Measurements from ENCODE around the gene ATP8A2.
A peak's percentile ranks its signal among the peaks of the same experiment; 100 is the strongest.

Gene ATP8A2

GRCh38 chr13:25890671-25891212, 519.0 kb downstream of the ATP8A2 start:
- H3K4me1 ChIP-seq (ENCODE audit: insufficient read depth, poor library complexity, severe bottlenecking) = peaks cover 21% of the 10 kb centered on the region
- no peak for TF ChIP-seq CTCF (IDR thresholded peaks at IDR 0.05; ENCODE audit: poor library complexity, severe bottlenecking)
- H3K27me3 ChIP-seq (ENCODE audit: insufficient read depth, poor library complexity, severe bottlenecking) = no peaks in the 10 kb centered on the region
- ATAC-seq (ENCODE audit: low read depth) (no peak), DNase-seq (ENCODE audit: low spot score) (no peak)
- no peaks in the 10 kb centered on the region for H3K9me3 ChIP-seq (ENCODE audit: severe bottlenecking)
- H3K4me3 ChIP-seq (ENCODE audit: severe bottlenecking) = no peak overlapping the region
- no peaks in the 10 kb centered on the region for H3K36me3 ChIP-seq (ENCODE audit: low read depth)
- H3K27ac ChIP-seq (ENCODE audit: poor library complexity, severe bottlenecking) = peak overlapping the region; percentile 21

GRCh38 chr13:25898991-25899390, 527.2 kb downstream of the ATP8A2 start:
- DNase-seq (ENCODE audit: low spot score) (no peak), ATAC-seq (ENCODE audit: low read depth) (no peak)
- H3K36me3 ChIP-seq (ENCODE audit: low read depth) = no peaks in the 10 kb centered on the region
- H3K4me3 ChIP-seq (ENCODE audit: severe bottlenecking) = no peak overlapping the region
- no peak for TF ChIP-seq CTCF (IDR thresholded peaks at IDR 0.05; ENCODE audit: poor library complexity, severe bottlenecking)
- H3K4me1 ChIP-seq (ENCODE audit: insufficient read depth, poor library complexity, severe bottlenecking) = peaks cover 17% of the 10 kb centered on the region
- H3K27ac ChIP-seq (ENCODE audit: poor library complexity, severe bottlenecking) = no peak overlapping the region
- H3K27me3 ChIP-seq (ENCODE audit: insufficient read depth, poor library complexity, severe bottlenecking) = no peaks in the 10 kb centered on the region
- H3K9me3 ChIP-seq (ENCODE audit: severe bottlenecking) = no peaks in the 10 kb centered on the region

GRCh38 chr13:25899464-25899863, 527.7 kb downstream of the ATP8A2 start:
- Histone ChIP-seq H3K27ac (ENCODE audit: poor library complexity, severe bottlenecking) (no peak overlapping the region), H3K9me3 (ENCODE audit: severe bottlenecking) (no peaks in the 10 kb centered on the region), H3K27me3 (ENCODE audit: insufficient read depth, poor library complexity, severe bottlenecking) (no peaks in the 10 kb centered on the region), H3K36me3 (ENCODE audit: low read depth) (no peaks in the 10 kb centered on the region), H3K4me3 (ENCODE audit: severe bottlenecking) (no peak overlapping the region), H3K4me1 (ENCODE audit: insufficient read depth, poor library complexity, severe bottlenecking) (peaks cover 17% of the 10 kb centered on the region)
- ATAC-seq (ENCODE audit: low read depth) (no peak), DNase-seq (ENCODE audit: low spot score) (no peak)
- TF ChIP-seq CTCF (IDR thresholded peaks at IDR 0.05; ENCODE audit: poor library complexity, severe bottlenecking) = no peak

DNA sequence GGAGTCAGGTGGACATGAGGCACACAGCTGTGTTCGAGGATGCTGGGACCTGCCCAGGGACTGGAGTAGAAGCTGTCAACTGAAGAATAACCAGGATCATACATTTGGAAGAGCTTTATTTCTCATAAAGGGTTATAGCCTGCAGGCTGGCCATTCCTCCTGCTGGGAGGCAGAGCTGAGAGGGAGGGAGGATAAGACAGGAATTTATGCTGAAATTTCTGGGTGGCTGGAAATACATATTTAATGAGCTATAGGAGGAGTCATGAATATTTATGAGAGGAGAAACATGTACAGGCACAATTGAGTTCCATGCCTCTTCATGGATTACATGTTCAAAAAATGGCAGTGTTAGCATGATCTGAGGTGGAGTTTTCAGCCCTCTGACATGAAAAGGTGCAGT, 528.2 kb downstream of the ATP8A2 start:
- no peaks in the 10 kb centered on the region for H3K27me3 ChIP-seq (ENCODE audit: insufficient read depth, poor library complexity, severe bottlenecking)
- no peak for TF ChIP-seq CTCF (IDR thresholded peaks at IDR 0.05; ENCODE audit: poor library complexity, severe bottlenecking)
- no peak overlapping the region for H3K4me3 ChIP-seq (ENCODE audit: severe bottlenecking)
- no peak overlapping the region for H3K27ac ChIP-seq (ENCODE audit: poor library complexity, severe bottlenecking)
- no peaks in the 10 kb centered on the region for H3K9me3 ChIP-seq (ENCODE audit: severe bottlenecking)
- peaks cover 17% of the 10 kb centered on the region for H3K4me1 ChIP-seq (ENCODE audit: insufficient read depth, poor library complexity, severe bottlenecking)
- no peaks in the 10 kb centered on the region for H3K36me3 ChIP-seq (ENCODE audit: low read depth)
- no peak for ATAC-seq (ENCODE audit: low read depth)
- DNase-seq (ENCODE audit: low spot score) = no peak

- no peak overlapping the region for H3K4me3 ChIP-seq (ENCODE audit: severe bottlenecking)
- DNase-seq (ENCODE audit: low spot score) (no peak), ATAC-seq (ENCODE audit: low read depth) (peak; percentile 93)
- H3K4me1 ChIP-seq (ENCODE audit: insufficient read depth, poor library complexity, severe bottlenecking) = peaks cover 27% of the 10 kb centered on the region
- TF ChIP-seq CTCF (IDR thresholded peaks at IDR 0.05; ENCODE audit: poor library complexity, severe bottlenecking) = no peak
- H3K9me3 ChIP-seq (ENCODE audit: severe bottlenecking) = no peaks in the 10 kb centered on the region
- H3K27me3 ChIP-seq (ENCODE audit: insufficient read depth, poor library complexity, severe bottlenecking) = no peaks in the 10 kb centered on the region
- H3K36me3 ChIP-seq (ENCODE audit: low read depth) = no peaks in the 10 kb centered on the region
- H3K27ac ChIP-seq (ENCODE audit: poor library complexity, severe bottlenecking) = peak overlapping the region; percentile 91
Observed at GRCh38 chr13:25901460-25902376, 529.9 kb downstream of the ATP8A2 start.

Measured in RWPE2 (cell line).